Posterior vena cava (tissue), 2 donors: ENCODE results near the gene TM4SF4. TPM values are rescaled to one million over a fixed set of nuclear protein-coding genes. Genes with fewer than 3 reads are reported as not detected.
A peak's percentile ranks its signal among the peaks of the same experiment; 100 is the strongest.

Source experiments
- DNase-seq: peaks from one replicate; pipeline ENCODE4 v3.0.0-alpha.2; 2020; ENCODE audit warnings: low spot score
- intact Hi-C, 2 donors: fragments of 100-400 bp; cut with DNase I; formaldehyde crosslinking; loops; one replicate each; pipeline versions ENCODE4 v1.14.1 to v1.14.2; 2022 to 2023
- total RNA-seq, 2 donors: library from RNA; stranded (reverse); fragmentation: NEBNext Ultra II Directional; extraction: Animal tissue kit (Norgen Biotek cat#: 25700); gene quantifications; one replicate each; pipeline ENCODE4 v1.2.1, GENCODE V29; 2021
- donor health status: DM: yes; HTN: yes; CAD: no.
- donor health status: DM: yes; HTN: yes; CAD: no.

The TM4SF4 gene
- total RNA-seq, 2 donors from 2014 or later: 0.57 to 0.60 TPM

- intact Hi-C loops: no loop called here
- no peak for DNase-seq
These were observed 21.2 kb upstream of the TM4SF4 start for GRCh38 chr3:149453140-149453805.

GRCh38 chr3:149454746-149455145 lies 19.8 kb upstream of the TM4SF4 start:
- no peak for DNase-seq
- intact Hi-C loops: no loop called here

- intact Hi-C loops: no loop called here
- DNase-seq: no peak
These were observed 19.1 kb upstream of the TM4SF4 start for GRCh38 chr3:149455366-149455765.

GRCh38 chr3:149455989-149456388 lies 18.5 kb upstream of the TM4SF4 start:
- intact Hi-C loops: no loop called here

GRCh38 chr3:149459491-149460059 lies 14.9 kb upstream of the TM4SF4 start:
- intact Hi-C loops: no loop called here
- DNase-seq: no peak

More at GRCh38 chr3:149455989-149456388, 18.5 kb upstream of the TM4SF4 start:
- DNase-seq: no peak

- intact Hi-C loops: no loop called here
- DNase-seq: no peak
These were observed 14.4 kb upstream of the TM4SF4 start for GRCh38 chr3:149460117-149460516.

GRCh38 chr3:149462051-149462450 lies 12.4 kb upstream of the TM4SF4 start:
- intact Hi-C loops: no loop called here
- no peak for DNase-seq

GRCh38 chr3:149462581-149463011 lies 11.9 kb upstream of the TM4SF4 start:
- intact Hi-C loops: no loop called here
- no peak for DNase-seq

GRCh38 chr3:149463921-149464320 lies 10.6 kb upstream of the TM4SF4 start:
- no peak for DNase-seq
- intact Hi-C loops: no loop called here

- intact Hi-C loops: no loop called here
- DNase-seq: peak; percentile 76
These were observed 9.8 kb upstream of the TM4SF4 start for GRCh38 chr3:149464542-149465328.

- no peak for DNase-seq
- intact Hi-C loops: no loop called here
These were observed 9.1 kb upstream of the TM4SF4 start for GRCh38 chr3:149465351-149465883.

GRCh38 chr3:149466192-149466591 lies 8.3 kb upstream of the TM4SF4 start:
- DNase-seq: no peak
- intact Hi-C loops: no loop called here

GRCh38 chr3:149468504-149469212 lies 5.8 kb upstream of the TM4SF4 start:
- intact Hi-C loops: no loop called here
- no peak for DNase-seq

GRCh38 chr3:149470381-149470780 lies 4.1 kb upstream of the TM4SF4 start:
- intact Hi-C loops: no loop called here
- DNase-seq: no peak

- DNase-seq: no peak
- intact Hi-C loops: no loop called here
These were observed 2.3 kb upstream of the TM4SF4 start for GRCh38 chr3:149472030-149472797.

- no peak for DNase-seq
- intact Hi-C loops: no loop called here
These were observed 894 bp upstream of the TM4SF4 start for GRCh38 chr3:149473357-149474249.

- no peak for DNase-seq
- intact Hi-C loops: no loop called here
These were observed 1.1 kb downstream of the TM4SF4 start for GRCh38 chr3:149475451-149476060.

- DNase-seq: no peak
- intact Hi-C loops: no loop called here
These were observed 1.7 kb downstream of the TM4SF4 start for GRCh38 chr3:149476225-149476624.
